ENCODE data around the gene CDH1. TPM values are rescaled to one million over a fixed set of nuclear protein-coding genes. Genes with fewer than 3 reads are reported as not detected.
A peak's percentile ranks its signal among the peaks of the same experiment; 100 is the strongest.
"Not testable (repeated sequence)": the region's sequence is repeated elsewhere in the genome, so short reads cannot be mapped to it uniquely, and the experiment has no call there.

The CDH1 gene
- total RNA-seq, 1 experiment from 2014 or later: 0.14 TPM

DNA sequence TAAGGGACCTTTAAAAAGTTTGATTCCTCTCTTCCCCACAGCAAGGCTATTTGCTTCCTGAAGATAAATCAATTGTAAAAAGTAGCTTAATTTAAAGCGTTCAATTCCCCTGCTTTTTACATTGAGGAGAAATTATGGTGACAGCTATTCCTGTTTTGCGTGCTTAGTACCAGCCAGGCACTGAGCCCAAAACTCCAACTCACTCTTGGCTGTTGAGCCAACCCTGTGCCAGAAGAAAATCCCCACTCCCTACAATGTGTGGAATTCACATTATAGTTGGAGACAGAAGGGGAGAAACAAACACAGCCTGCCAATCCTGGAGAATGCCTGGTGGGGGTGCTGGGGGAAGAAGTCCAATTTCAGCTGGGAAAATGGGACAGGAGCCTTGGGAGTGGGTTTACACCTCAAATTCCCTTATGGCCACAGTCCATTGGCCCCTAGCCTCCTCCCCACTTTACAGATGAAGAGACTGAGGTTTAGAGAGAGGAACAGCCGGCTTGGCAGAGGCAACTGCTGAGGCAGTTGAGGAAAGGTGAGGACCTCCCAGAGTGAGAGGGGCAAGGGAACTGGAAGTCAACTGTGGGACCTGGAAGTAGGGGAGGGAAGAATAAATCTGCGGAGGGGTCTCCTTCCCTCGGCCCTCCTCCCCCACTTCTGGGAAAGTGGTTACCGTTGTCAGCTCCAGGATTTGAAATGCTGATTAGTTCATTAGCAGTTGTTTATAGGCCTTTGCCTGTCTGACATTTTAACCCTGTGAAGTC lies 26.1 kb downstream of the CDH1 start:
- DNase-seq (ENCODE audit: low spot score): peak; percentile 45

- no peak for DNase-seq (ENCODE audit: low spot score)
These were observed 27.8 kb downstream of the CDH1 start for GRCh38 chr16:68764862-68765261.

DNA sequence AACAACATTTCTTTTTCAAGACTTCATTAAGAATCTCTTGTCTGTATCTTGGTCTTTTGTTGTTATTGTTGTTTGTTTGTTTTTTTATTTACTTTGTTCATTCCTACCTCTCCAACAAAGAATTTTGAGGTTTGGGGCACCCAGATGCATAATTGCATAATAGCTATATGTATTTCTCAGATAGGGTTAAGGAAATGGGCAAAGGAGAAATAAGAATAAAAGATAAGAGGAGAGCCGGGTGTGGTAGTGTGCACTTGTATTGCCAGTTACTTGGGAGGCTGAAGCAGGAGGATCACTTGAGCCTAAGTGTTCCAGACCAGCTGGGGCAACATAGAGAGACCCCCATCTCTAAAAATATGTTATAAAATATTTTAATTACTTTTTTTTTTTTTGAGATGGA lies 30.5 kb downstream of the CDH1 start:
- DNase-seq (ENCODE audit: low spot score): no peak

DNA sequence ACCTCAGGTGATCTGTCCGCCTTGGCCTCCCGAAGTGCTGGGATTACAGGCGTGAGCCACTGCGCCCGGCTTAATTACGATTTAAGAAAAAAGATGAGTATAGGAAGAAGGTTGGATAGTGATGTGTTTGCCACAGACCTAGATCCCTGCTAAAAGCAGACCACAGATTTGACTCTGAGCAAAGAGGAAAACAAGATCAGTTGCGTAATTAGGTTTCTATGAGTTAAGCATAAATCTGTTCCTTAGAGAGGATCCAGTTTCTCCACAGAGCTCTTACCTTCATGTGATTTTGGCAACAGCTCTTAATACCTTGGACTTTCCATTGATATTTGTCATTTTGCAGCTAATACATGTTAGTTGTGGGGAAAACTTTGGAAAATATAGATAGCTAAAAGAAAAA lies 31.1 kb downstream of the CDH1 start:
- DNase-seq (ENCODE audit: low spot score): no peak

GRCh38 chr16:68768771-68769170 lies 31.7 kb downstream of the CDH1 start:
- no peak for DNase-seq (ENCODE audit: low spot score)

DNA sequence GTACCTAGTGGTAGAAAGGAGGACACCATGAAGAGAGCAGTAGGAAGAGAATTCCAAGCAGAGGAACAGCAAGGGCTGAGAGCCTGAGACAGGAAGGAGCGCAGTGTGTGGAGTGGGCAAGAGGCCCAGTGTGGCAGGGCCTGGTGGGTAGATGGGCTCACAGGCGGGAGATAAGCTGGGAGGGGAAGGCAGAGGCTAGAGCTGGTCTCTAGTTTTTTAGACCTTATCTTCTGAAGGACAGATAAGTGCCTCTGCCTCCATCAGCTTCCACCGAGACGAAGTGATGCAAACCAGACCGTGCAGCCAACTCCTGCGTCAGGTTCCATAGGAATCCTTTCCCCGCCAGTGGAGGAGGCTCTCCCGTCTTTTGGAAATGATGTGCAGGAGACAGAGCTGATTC lies 33.6 kb downstream of the CDH1 start:
- no peak for DNase-seq (ENCODE audit: low spot score)

DNA sequence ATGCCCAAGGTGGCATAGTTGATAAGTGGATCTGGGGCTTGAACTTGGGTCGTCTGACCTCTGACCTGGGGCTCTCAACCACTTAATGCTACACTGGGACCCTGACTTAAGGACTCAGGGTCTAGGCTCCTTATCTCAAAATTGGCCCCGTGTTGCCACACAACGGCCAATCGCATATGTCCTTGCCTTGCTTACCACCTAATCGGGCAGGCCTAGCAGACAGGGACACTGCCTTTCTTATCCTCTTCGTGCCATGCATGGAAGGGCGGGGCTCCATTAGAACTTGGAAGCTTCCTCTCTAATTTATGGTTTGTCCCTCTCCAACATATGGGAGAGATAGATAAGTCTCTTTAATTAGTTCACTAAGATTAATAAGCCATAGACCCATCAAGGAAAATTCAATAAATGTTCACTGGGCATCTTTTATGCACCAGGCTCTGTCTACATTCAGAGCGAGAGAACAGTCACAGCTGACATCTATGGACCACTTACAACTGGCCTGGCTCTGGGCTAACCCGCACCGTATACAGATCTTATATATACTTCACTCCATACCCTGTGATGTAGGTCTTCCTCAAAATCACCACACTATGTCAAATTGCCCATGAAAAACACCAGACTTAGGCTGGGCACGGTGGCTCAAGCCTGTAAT lies 35.1 kb downstream of the CDH1 start:
- DNase-seq (ENCODE audit: low spot score): no peak

GRCh38 chr16:68772871-68773270 lies 35.8 kb downstream of the CDH1 start:
- no peak for DNase-seq (ENCODE audit: low spot score)

DNA sequence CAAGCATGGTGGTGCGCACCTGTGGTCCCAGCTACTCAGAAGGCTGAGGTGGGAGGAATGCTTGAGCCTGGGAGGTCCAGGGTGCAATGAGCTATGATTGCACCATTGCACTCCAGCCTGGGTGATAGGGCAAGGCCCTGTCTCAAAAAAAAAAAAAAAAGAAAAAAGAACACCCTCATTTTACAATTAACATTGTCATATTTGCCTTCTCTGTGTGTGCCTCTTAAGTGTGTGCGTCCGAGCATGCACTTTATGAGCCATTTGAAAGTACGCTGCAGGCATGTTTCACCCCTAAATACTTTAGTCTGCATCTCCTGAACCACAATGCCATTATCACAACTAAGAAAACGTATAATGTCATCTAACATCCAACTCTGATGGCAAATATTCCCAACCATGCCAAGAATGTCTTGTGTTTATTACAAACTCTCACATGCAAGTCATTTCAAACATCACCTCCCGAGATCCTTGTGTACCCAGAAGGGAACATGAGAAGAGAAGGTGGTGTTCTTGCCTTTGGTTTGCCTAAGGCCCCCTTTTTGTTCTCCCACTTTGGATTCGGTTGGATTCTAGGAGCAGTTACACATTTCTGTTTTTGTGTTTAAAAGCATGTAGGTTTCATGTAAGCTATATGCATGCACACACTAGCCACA lies 38.0 kb downstream of the CDH1 start:
- DNase-seq (ENCODE audit: low spot score): no peak

DNA sequence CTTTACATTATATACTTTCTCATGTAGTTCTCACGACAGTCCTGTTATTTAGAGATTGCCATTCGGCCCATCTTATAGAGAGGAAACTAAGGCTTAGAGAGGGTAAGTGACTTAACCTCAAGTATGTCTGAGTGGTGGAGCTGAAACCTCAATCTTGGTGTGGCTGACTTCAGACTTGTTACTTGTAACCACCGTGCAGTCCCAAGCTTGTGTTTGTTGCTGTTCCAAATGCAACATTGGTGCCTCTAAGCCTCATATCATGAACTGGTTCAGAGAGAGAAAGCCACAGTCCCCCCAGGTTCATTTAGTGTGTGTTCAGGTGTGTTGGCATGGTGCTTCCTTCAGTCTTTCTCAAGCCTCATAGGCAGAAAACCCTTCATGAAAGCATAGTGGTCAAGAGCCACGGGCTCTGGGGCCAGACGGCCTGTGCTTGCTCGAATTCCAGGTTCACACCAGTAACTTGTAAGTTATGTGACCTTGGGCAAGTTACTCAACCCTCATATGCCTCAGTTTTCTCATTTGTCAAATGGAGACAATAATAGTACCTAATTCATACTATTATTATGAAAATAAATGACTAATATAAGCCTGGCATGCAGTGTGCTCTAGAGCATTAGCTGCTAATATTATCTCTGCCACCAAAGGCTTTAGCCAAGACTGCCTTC lies 39.9 kb downstream of the CDH1 start:
- no peak for DNase-seq (ENCODE audit: low spot score)

DNA sequence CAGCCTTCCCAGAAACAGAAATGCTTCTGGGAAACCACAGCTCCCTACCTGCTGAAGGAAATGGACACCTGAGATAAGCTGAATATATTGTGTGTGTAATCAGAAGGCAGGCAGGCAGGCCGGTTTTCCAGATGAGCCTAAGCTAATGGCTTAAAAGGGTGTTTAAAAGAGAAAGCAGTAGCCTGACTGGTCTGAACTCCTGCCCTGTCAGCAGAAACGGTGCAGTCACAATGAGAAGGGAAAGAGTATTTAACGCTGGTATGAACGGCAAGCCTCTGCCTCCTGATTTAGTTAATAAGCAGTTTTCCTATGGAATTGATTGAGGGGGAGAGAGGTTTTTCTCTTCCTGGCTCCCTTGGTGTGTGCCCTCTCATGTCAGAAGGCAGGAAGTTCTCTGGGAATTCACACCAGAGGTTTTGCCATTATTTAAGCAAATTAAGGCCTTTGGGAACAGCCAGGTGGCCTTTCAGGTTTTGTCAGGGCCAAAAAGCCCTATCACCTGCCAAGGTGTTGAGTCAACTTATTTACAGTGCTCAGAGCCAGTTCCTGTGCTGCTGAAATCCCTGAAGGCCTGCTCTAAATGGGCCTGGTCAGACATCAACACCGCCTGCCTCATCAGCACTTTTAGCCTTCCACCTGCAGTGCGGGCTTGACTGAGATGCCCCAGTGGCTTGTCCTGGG lies 41.6 kb downstream of the CDH1 start:
- DNase-seq (ENCODE audit: low spot score): no peak

- no peak for DNase-seq (ENCODE audit: low spot score)
These were observed 42.8 kb downstream of the CDH1 start for GRCh38 chr16:68779891-68780290.

GRCh38 chr16:68781784-68782183 lies 44.7 kb downstream of the CDH1 start:
- no peak for DNase-seq (ENCODE audit: low spot score)

DNA sequence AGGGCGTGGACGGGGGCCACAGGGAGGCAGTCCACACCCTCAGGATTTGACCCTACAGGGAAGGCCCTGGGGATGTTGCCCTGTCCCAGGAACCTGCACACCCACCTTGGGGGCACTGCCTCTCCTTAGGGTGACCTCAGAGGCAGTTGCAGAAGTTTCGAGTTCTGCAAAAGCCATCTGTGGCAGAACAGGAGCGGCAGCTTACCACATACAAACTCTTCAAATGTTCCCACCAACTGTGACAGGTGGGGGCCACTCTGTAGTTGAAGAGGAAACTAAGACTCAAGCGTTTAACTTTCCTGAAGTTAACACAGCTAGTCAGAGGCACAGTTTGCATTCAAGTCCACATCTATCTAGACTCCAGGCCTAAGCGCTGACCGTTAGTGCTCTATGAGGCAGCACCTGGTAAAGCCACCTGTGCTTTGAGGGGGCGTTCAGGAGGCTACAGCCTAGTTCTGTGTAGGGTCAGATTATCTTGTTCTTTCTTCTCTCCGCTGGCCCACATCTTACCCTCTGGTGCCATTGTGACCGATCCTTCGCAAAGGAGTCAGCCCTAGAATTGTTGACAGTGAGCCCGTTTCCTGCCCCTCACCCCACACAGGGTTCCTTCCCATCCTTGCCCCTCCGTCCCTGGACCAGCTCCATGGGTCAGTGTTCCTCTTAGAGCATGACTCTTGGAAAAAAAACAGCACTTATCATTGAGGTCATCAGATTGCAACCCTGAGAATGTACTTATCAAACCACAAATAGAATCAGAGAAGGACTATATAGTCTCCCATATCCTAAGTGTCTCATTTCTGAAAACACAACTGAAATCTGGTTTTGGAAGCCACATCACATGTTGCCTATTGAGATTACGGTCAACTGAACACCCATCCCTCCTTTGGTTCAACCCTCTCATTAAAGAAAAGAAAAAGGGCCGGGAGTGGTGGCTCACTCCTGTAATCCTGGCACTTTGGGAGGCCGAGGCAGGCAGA lies 45.4 kb downstream of the CDH1 start:
- peak; percentile 50 for DNase-seq (ENCODE audit: low spot score)

- DNase-seq (ENCODE audit: low spot score): no peak
These were observed 47.1 kb downstream of the CDH1 start for GRCh38 chr16:68784226-68784625.

- no peak for DNase-seq (ENCODE audit: low spot score)
These were observed 47.6 kb downstream of the CDH1 start for GRCh38 chr16:68784721-68785120.

DNA sequence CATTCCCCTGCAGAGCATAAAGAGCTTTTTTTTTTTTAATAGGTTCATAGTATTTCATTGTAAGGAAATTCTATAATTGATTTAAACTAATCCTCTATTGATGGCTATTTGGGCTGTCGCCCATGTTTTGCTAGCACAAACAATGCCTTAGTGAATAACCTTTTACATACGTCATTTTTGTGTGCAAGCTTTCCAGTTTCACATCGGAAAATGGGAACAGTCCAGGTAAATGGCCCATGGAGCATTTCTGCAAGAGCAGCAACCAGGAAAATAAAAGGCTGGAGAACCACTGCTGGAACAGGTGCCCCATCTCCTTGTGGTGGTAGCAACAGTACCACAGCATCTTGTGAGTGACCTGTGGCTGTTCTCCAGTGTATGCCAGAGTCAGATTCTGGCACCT lies 48.6 kb downstream of the CDH1 start:
- DNase-seq (ENCODE audit: low spot score): no peak

DNA sequence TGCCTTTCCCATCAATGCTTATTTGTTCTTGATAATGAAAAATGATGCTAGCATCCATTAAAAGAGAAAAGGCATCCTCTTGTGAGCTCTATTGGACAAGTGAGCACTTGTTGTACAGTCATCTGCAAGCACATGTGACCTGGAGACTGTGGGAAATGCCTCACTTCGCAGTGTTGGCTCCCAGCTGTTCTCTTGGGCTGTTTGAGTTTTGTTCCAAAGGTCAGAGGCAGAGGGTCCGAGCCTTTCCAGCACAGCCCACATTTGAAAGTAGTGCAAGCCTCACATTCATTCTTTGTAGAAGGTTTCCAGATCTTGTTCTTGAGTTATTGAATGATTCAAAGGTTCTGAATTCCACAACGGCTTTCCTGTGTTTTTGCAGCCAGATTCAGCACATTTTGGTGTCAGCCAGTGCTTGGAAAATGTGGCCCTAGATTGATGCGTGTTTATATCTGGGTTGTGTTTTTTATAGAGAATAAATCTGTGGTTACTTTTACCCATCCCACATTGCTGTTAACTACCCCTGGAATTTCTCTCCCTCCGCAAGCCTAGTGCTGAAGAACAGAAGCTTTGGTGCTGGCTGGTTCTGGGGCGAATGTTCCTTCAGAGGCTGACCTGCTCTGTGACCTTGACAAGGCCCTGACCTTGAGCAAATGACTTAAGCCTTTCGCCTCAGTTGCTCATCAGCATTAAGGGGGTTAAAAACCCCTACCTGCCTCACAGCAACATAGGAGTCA lies 49.8 kb downstream of the CDH1 start:
- DNase-seq (ENCODE audit: low spot score): peak; percentile 60

DNA sequence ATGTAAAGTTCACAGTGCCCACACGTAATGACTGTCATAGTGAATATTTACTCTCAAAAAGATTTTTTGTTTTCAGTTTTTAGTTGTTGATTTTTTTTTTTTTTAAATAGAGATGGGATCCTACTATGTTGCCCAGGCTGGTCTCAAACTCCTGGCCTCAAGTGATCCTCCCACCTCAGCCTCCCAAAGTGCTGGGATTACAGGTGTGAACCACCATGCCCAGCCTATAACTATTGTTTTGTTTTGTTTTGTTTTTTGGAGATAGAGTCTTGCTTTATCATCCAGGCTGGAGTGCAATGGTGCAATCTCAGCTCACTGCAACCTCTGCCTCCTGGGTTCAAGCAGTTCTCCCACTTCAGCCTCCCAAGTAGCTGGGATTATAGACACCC lies 50.3 kb downstream of the CDH1 start:
- DNase-seq (ENCODE audit: low spot score): not testable (repeated sequence)

DNA sequence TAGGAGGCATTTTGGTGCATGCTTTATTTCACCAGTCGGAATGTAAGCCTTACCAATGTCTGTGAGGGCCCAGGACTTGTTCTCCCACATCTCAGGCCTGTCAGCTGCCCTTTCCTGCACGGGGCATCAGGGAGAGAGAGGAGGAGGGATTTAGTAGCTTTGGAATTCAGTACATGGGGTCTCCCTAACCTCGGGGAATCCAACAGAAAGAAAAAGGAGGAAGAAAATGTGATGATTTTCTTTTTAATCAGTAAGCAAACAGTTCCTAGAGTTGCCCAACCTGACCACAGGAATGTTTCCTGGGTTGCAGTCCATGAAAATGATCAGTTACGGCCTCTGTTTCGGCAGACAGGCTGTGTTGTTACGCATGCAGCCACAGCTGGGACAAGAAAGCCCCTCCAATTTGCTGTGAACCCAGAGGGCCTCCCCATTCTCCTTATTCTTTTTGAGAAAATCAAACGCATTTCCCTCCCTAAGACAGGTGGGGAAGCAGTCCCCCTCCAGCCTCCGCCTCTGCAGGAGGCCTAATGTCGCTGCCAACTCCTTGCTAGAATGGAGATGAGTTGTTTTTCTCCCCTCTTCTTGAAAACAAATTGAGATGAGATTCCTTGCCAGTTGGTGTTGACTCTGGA lies 53.2 kb downstream of the CDH1 start:
- DNase-seq (ENCODE audit: low spot score): peak; percentile 78

Measured in A172 (cell line).